ENCODE data around the gene CEP95.

DNA sequence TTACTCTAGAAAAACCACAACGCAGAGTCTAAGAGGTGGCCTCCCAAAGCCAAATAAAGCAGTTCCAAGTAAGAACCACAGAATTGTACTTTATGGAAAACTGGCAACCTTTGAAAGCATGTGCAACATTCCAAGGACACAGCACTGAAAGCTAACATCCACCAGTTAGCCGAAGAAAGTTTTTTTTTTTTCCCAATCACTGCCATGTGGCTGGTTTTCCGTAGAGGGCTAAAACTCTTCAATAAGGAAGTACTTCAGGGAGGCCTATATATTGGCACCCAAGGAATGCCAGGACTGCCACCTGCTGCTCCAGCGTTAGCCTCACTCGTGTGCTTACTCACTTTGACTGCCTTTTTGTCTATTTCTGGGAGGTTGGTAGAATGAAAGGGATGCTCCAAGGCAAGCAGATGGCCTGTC lies 25.2 kb downstream of the CEP95 start:
- TF ChIP-seq, protein P1, sequence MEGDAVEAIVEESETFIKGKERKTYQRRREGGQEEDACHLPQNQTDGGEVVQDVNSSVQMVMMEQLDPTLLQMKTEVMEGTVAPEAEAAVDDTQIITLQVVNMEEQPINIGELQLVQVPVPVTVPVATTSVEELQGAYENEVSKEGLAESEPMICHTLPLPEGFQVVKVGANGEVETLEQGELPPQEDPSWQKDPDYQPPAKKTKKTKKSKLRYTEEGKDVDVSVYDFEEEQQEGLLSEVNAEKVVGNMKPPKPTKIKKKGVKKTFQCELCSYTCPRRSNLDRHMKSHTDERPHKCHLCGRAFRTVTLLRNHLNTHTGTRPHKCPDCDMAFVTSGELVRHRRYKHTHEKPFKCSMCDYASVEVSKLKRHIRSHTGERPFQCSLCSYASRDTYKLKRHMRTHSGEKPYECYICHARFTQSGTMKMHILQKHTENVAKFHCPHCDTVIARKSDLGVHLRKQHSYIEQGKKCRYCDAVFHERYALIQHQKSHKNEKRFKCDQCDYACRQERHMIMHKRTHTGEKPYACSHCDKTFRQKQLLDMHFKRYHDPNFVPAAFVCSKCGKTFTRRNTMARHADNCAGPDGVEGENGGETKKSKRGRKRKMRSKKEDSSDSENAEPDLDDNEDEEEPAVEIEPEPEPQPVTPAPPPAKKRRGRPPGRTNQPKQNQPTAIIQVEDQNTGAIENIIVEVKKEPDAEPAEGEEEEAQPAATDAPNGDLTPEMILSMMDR (IDR thresholded peaks at IDR 0.05), result no peak
- TF ChIP-seq POLR2A (IDR thresholded peaks at IDR 0.05), result no peak
